Renal pelvis (tissue), 12 donors: ENCODE data around the gene PRAMEF20. TPM values are rescaled to one million over a fixed set of nuclear protein-coding genes. Genes with fewer than 3 reads are reported as not detected.
"Not testable (repeated sequence)": the region's sequence is repeated elsewhere in the genome, so short reads cannot be mapped to it uniquely, and the experiment has no call there.

Experiments used
- DNase-seq: peaks from one replicate; pipeline ENCODE4 v3.0.0-alpha.2; 2013
- long read RNA-seq, 16 experiments: transcript quantifications; one replicate each; lab custom pipeline, GENCODE V29; 2026
- polyA plus RNA-seq, 3 donors: library from polyadenylated mRNA; unstranded; fragments of 120-200 nt; gene quantifications; one replicate each; pipeline ENCODE4 v1.2.1, GENCODE V29; 2013; ENCODE audit not compliant: insufficient read length in 3 of 3

Gene PRAMEF20
- not detected for polyA plus RNA-seq
- long read RNA-seq, donor 1, result 0 reads
- long read RNA-seq, donor 2, result 0 reads
- long read RNA-seq, donor 3, result 0 reads
- long read RNA-seq, donor 4, result 0 reads
- long read RNA-seq, donor 5, result 0 reads
- long read RNA-seq, donor 6, result 0 reads
- long read RNA-seq, donor 7, result 0 reads
- long read RNA-seq, donor 8, result 0 reads
- long read RNA-seq, donor 9, result 0 reads
- long read RNA-seq, donor 10, result 0 reads
- long read RNA-seq, donor 11, result 0 reads
- long read RNA-seq, donor 12, result 0 reads
- long read RNA-seq, donor 13, result 0 reads
- long read RNA-seq, donor 14, result 0 reads
- long read RNA-seq, donor 15, result 0 reads
- long read RNA-seq, donor 16, result 0 reads

- DNase-seq, result not testable (repeated sequence)
Observed at GRCh38 chr1:13410150-13410549, at the start of gene PRAMEF20. Gene PRAMEF20, plus strand, starts transcription at chr1:13410450. Its CDS starts 5,905 bp downstream, at chr1:13416355.

- not testable (repeated sequence) for DNase-seq
Observed at GRCh38 chr1:13362364-13362763, 47.9 kb upstream of the PRAMEF20 start.

GRCh38 chr1:13364928-13365327 lies 45.3 kb upstream of the PRAMEF20 start:
- DNase-seq, result not testable (repeated sequence)

- not testable (repeated sequence) for DNase-seq
Observed at GRCh38 chr1:13366536-13366935, 43.7 kb upstream of the PRAMEF20 start.

GRCh38 chr1:13368544-13368943 lies 41.7 kb upstream of the PRAMEF20 start:
- not testable (repeated sequence) for DNase-seq

GRCh38 chr1:13378983-13379382 lies 31.3 kb upstream of the PRAMEF20 start:
- DNase-seq, result not testable (repeated sequence)

- DNase-seq, result not testable (repeated sequence)
Observed at GRCh38 chr1:13380380-13380779, 29.9 kb upstream of the PRAMEF20 start.

GRCh38 chr1:13389332-13389731 lies 20.9 kb upstream of the PRAMEF20 start, which contains the start of gene PRAMEF17:
Gene PRAMEF17, plus strand, starts transcription at chr1:13389632. Its CDS starts 26 bp downstream, at chr1:13389658.
- DNase-seq, result not testable (repeated sequence)

- DNase-seq, result not testable (repeated sequence)
Observed at GRCh38 chr1:13393004-13393403, 17.2 kb upstream of the PRAMEF20 start.

GRCh38 chr1:13394761-13395160 lies 15.5 kb upstream of the PRAMEF20 start:
- DNase-seq, result not testable (repeated sequence)

- not testable (repeated sequence) for DNase-seq
Observed at GRCh38 chr1:13395311-13395710, 14.9 kb upstream of the PRAMEF20 start.

- no peak for DNase-seq
Observed at GRCh38 chr1:13407811-13408210, 2.4 kb upstream of the PRAMEF20 start.

GRCh38 chr1:13430495-13430894 lies 20.2 kb downstream of the PRAMEF20 start:
- no peak for DNase-seq

GRCh38 chr1:13432251-13432650 lies 22.0 kb downstream of the PRAMEF20 start:
- DNase-seq, result no peak

- not testable (repeated sequence) for DNase-seq
Observed at GRCh38 chr1:13433694-13434358, 23.6 kb downstream of the PRAMEF20 start.

- DNase-seq, result no peak
Observed at GRCh38 chr1:13435458-13435857, 25.2 kb downstream of the PRAMEF20 start.

GRCh38 chr1:13439104-13439783 lies 29.0 kb downstream of the PRAMEF20 start:
- DNase-seq, result not testable (repeated sequence)

- no peak for DNase-seq
Observed at GRCh38 chr1:13443335-13443979, 33.2 kb downstream of the PRAMEF20 start.

- no peak for DNase-seq
Observed at GRCh38 chr1:13450204-13450603, 40.0 kb downstream of the PRAMEF20 start.

GRCh38 chr1:13451399-13451965 lies 41.2 kb downstream of the PRAMEF20 start:
- DNase-seq, result no peak

- no peak for DNase-seq
Observed at GRCh38 chr1:13456904-13457532, 46.8 kb downstream of the PRAMEF20 start.
